ENCODE results near the gene NELL1.

NELL1 gene

DNA sequence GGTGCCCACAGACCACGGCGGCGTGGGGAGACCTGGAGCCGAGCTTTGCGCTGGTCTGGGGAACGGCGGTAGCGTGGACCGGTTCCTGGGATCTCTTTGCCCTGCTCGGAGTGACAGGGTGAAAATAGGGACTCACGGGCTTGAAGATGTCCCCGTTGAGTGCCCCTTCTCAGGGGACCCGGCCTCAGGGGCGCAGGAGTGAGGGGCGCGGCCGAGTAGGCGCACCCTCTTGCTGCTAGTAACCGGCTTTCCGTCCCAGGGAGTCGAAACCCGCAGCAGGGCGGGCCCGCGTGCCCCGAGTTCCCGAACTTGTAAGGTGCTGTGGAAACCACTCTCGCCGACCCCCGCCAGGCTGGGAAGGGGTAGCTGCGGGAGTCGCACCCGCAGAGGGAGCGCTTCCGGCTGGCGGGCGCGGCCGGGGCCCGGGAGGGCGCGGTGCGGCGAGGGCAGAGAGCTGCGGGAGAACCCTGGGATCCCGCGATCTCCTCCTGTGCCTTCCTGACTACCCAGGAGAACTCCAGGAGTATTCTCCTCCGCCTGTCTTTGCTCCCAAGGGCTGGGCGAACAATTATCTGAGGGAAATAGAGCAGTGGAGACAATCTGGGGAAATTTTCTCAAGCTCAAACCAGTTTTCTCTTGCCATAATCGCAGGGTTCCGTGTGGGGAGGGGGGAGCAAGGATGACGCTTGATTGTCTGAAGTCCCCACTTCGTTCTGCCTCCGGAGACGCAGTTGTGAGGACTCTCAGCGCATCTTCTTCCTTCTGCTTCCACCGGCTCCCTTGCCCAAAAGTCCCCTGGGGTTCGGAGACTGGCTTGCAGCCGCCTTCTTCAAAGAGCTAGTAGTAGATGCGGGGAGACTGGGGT is 666 bp downstream of the NELL1 start (continued):
- TF ChIP-seq, protein P1, sequence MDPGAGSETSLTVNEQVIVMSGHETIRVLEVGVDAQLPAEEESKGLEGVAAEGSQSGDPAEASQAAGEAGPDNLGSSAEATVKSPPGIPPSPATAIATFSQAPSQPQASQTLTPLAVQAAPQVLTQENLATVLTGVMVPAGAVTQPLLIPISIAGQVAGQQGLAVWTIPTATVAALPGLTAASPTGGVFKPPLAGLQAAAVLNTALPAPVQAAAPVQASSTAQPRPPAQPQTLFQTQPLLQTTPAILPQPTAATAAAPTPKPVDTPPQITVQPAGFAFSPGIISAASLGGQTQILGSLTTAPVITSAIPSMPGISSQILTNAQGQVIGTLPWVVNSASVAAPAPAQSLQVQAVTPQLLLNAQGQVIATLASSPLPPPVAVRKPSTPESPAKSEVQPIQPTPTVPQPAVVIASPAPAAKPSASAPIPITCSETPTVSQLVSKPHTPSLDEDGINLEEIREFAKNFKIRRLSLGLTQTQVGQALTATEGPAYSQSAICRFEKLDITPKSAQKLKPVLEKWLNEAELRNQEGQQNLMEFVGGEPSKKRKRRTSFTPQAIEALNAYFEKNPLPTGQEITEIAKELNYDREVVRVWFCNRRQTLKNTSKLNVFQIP (CRISPR knock-in tag; IDR thresholded peaks at IDR 0.05; ENCODE audit: borderline replicate concordance, low read depth) = no peak
- TF ChIP-seq ARNTL (CRISPR knock-in tag; IDR thresholded peaks at IDR 0.05; ENCODE audit: borderline replicate concordance, low read depth) (no peak), RARB (CRISPR knock-in tag; IDR thresholded peaks at IDR 0.05) (no peak), BACH2 (CRISPR knock-in tag; IDR thresholded peaks at IDR 0.05; ENCODE audit: borderline replicate concordance) (no peak), GLIS3 (CRISPR knock-in tag; IDR thresholded peaks at IDR 0.05) (no peak), ZC3H10 (CRISPR knock-in tag; IDR thresholded peaks at IDR 0.05) (no peak), ZNF8 (CRISPR knock-in tag; IDR thresholded peaks at IDR 0.05) (no peak), ESRRG (CRISPR knock-in tag; IDR thresholded peaks at IDR 0.05) (no peak)
- TF ChIP-seq, protein P2, sequence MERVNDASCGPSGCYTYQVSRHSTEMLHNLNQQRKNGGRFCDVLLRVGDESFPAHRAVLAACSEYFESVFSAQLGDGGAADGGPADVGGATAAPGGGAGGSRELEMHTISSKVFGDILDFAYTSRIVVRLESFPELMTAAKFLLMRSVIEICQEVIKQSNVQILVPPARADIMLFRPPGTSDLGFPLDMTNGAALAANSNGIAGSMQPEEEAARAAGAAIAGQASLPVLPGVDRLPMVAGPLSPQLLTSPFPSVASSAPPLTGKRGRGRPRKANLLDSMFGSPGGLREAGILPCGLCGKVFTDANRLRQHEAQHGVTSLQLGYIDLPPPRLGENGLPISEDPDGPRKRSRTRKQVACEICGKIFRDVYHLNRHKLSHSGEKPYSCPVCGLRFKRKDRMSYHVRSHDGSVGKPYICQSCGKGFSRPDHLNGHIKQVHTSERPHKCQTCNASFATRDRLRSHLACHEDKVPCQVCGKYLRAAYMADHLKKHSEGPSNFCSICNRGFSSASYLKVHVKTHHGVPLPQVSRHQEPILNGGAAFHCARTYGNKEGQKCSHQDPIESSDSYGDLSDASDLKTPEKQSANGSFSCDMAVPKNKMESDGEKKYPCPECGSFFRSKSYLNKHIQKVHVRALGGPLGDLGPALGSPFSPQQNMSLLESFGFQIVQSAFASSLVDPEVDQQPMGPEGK (CRISPR knock-in tag; IDR thresholded peaks at IDR 0.05; ENCODE audit: borderline replicate concordance) = no peak

GRCh38 chr11:20670932-20671403 is 1.6 kb downstream of the NELL1 start:
- no peak for ATAC-seq
- no peak for TF ChIP-seq ARNTL (CRISPR knock-in tag; IDR thresholded peaks at IDR 0.05; ENCODE audit: borderline replicate concordance, low read depth)
- TF ChIP-seq, protein P3, sequence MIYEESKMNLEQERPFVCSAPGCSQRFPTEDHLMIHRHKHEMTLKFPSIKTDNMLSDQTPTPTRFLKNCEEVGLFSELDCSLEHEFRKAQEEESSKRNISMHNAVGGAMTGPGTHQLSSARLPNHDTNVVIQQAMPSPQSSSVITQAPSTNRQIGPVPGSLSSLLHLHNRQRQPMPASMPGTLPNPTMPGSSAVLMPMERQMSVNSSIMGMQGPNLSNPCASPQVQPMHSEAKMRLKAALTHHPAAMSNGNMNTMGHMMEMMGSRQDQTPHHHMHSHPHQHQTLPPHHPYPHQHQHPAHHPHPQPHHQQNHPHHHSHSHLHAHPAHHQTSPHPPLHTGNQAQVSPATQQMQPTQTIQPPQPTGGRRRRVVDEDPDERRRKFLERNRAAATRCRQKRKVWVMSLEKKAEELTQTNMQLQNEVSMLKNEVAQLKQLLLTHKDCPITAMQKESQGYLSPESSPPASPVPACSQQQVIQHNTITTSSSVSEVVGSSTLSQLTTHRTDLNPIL (CRISPR knock-in tag; IDR thresholded peaks at IDR 0.05; ENCODE audit: low read depth) = no peak

GRCh38 chr11:20671856-20672546 is 2.6 kb downstream of the NELL1 start:
- ATAC-seq = peak; percentile 70
- TF ChIP-seq OSR1 (CRISPR knock-in tag; IDR thresholded peaks at IDR 0.05) (no peak), TCF4 (CRISPR knock-in tag; IDR thresholded peaks at IDR 0.05; ENCODE audit: borderline replicate concordance) (peak; percentile 62; the same call in 1 of the 2 replicates), BACH2 (CRISPR knock-in tag; IDR thresholded peaks at IDR 0.05; ENCODE audit: borderline replicate concordance) (no peak)

DNA sequence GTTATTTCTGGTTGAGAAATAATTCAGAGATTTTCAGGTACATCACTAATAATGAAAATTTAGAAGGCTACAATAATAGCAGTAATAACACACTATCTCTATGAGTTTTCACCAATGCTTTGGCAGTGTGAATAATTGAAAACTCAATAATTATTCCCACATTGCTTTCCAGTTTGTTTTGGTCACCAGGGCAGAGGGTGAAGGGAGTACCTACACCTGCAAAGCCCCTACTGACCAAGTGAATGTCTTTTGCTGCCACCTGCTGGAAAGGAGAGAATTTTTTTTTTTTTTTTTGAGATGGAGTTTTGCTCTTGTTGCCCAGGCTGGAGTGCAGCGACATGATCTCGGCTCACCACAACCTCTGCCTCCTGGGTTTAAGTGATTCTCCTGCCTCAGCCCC is 3.2 kb downstream of the NELL1 start:
- no peak for TF ChIP-seq SNAI2 (CRISPR knock-in tag; IDR thresholded peaks at IDR 0.05)
- ATAC-seq = peak; percentile 74

- ATAC-seq = no peak
- TF ChIP-seq, protein P2 (CRISPR knock-in tag; IDR thresholded peaks at IDR 0.05; ENCODE audit: borderline replicate concordance) = no peak
- TF ChIP-seq RARB (CRISPR knock-in tag; IDR thresholded peaks at IDR 0.05) (no peak), CSDC2 (CRISPR knock-in tag; IDR thresholded peaks at IDR 0.05) (no peak), ESRRG (CRISPR knock-in tag; IDR thresholded peaks at IDR 0.05) (no peak), PPARA (CRISPR knock-in tag; IDR thresholded peaks at IDR 0.05; ENCODE audit: borderline replicate concordance) (no peak), TOX (CRISPR knock-in tag; IDR thresholded peaks at IDR 0.05; ENCODE audit: borderline replicate concordance) (no peak), SNAI2 (CRISPR knock-in tag; IDR thresholded peaks at IDR 0.05) (no peak), TSHZ2 (CRISPR knock-in tag; IDR thresholded peaks at IDR 0.05) (no peak), TCF4 (CRISPR knock-in tag; IDR thresholded peaks at IDR 0.05; ENCODE audit: borderline replicate concordance) (no peak), BACH2 (CRISPR knock-in tag; IDR thresholded peaks at IDR 0.05; ENCODE audit: borderline replicate concordance) (no peak), ZNF70 (CRISPR knock-in tag; IDR thresholded peaks at IDR 0.05) (no peak), ISL1 (CRISPR knock-in tag; IDR thresholded peaks at IDR 0.05) (no peak)
- TF ChIP-seq, protein P3 (CRISPR knock-in tag; IDR thresholded peaks at IDR 0.05; ENCODE audit: low read depth) = no peak
Measured at GRCh38 chr11:20676658-20677057, 7.3 kb downstream of the NELL1 start.

Data from SK-N-SH treated with all-trans-retinoic acid at 6 μM for 48 hours (cell line).